GM23338 (cell line): ENCODE data around the gene ZCCHC4.

Experiments used
- CREB1 ChIP-seq: fragments of 250-450 bp; sonication (Bioruptor Pico); IDR thresholded peaks from 2 replicates; pipeline ENCODE4 v1.5.0; 2020; ENCODE audit warnings: low read depth, mild to moderate bottlenecking, moderate library complexity
- EZH2phosphoT487 ChIP-seq: fragments of 200-600 bp; sonication (generic); IDR thresholded peaks from one replicate; pipeline ENCODE4 v1.8.1; 2018; ENCODE audit warnings: antibody characterized with exemption; ENCODE audit not compliant: unreplicated experiment
- ZNF331 ChIP-seq: fragments of 250-450 bp; sonication (Bioruptor Pico); IDR thresholded peaks from 2 replicates; pipeline ENCODE4 v1.5.0; 2020; ENCODE audit warnings: low read depth, mild to moderate bottlenecking, moderate library complexity
- ZNF462 ChIP-seq: fragments of 250-450 bp; sonication (Bioruptor Pico); IDR thresholded peaks from 2 replicates; pipeline ENCODE4 v1.5.0; 2020; ENCODE audit warnings: mild to moderate bottlenecking, moderate library complexity
- TF ChIP-seq, protein P1 (sequence below), 2 experiments: fragments of 200-600 bp in 1 of 2; sonication (generic) in 1 of 2; conservative IDR thresholded peaks; 2 replicates each; pipeline versions ENCODE4 v1.5.1 to v1.6.1; 2016 to 2017; ENCODE audit warnings: antibody characterized with exemption in 2 of 2, low read depth in 2 of 2, mild to moderate bottlenecking in 2 of 2, moderate library complexity in 1 of 2

GRCh38 chr4:25345744-25346143 lies 33.2 kb downstream of the ZCCHC4 start:
- TF ChIP-seq, protein P1, sequence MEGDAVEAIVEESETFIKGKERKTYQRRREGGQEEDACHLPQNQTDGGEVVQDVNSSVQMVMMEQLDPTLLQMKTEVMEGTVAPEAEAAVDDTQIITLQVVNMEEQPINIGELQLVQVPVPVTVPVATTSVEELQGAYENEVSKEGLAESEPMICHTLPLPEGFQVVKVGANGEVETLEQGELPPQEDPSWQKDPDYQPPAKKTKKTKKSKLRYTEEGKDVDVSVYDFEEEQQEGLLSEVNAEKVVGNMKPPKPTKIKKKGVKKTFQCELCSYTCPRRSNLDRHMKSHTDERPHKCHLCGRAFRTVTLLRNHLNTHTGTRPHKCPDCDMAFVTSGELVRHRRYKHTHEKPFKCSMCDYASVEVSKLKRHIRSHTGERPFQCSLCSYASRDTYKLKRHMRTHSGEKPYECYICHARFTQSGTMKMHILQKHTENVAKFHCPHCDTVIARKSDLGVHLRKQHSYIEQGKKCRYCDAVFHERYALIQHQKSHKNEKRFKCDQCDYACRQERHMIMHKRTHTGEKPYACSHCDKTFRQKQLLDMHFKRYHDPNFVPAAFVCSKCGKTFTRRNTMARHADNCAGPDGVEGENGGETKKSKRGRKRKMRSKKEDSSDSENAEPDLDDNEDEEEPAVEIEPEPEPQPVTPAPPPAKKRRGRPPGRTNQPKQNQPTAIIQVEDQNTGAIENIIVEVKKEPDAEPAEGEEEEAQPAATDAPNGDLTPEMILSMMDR (conservative IDR thresholded peaks at IDR 0.05; ENCODE audit: low read depth in 2 of 2): no peak
- no peak for TF ChIP-seq EZH2phosphoT487
- TF ChIP-seq ZNF462 (CRISPR knock-in tag): no peak
- TF ChIP-seq CREB1 (CRISPR knock-in tag): no peak
- no peak for TF ChIP-seq ZNF331 (CRISPR knock-in tag)
